Heart right ventricle (tissue), 16 donors: ENCODE results near the gene NRXN2. TPM values are rescaled to one million over a fixed set of nuclear protein-coding genes. Genes with fewer than 3 reads are reported as not detected.

Experiments
- ATAC-seq, 8 donors: fragments of 200-7000 bp; cut with Tn5 transposase; one replicate each; pipeline ENCODE4 v1.9.1; 2020; ENCODE audit warnings: mild to moderate bottlenecking in 8 of 8, moderate library complexity in 8 of 8, moderate number of reproducible peaks in 1 of 8
- DNase-seq, 2 donors: peaks; one replicate each; pipeline ENCODE4 v3.0.0-alpha.2; 2020
- H3K27ac ChIP-seq, 10 donors: fragments of 200-600 bp; sonication (generic) in 2 of 10; one replicate each; pipeline versions ENCODE4 v1.5.0 to v1.8.0; 2020 to 2022; ENCODE audit warnings: mild to moderate bottlenecking in 3 of 10
- H3K27me3 ChIP-seq, 7 donors: fragments of 200-600 bp; one replicate each; pipeline ENCODE4 v1.8.0; 2021 to 2022; ENCODE audit warnings: mild to moderate bottlenecking in 2 of 7
- H3K36me3 ChIP-seq, 9 donors: fragments of 200-600 bp; sonication (generic) in 1 of 9; one replicate each; pipeline versions ENCODE4 v1.5.0 to v1.8.0; 2020 to 2022; ENCODE audit warnings: mild to moderate bottlenecking in 2 of 9
- H3K4me1 ChIP-seq, 9 donors: fragments of 200-600 bp; sonication (generic) in 1 of 9; one replicate each; pipeline versions ENCODE4 v1.5.0 to v1.8.0; 2020 to 2022; ENCODE audit warnings: mild to moderate bottlenecking in 4 of 9
- H3K4me3 ChIP-seq, 10 donors: fragments of 200-600 bp; sonication (generic) in 2 of 10; one replicate each; pipeline versions ENCODE4 v1.5.0 to v1.8.0; 2020 to 2022; ENCODE audit warnings: mild to moderate bottlenecking in 7 of 10, moderate library complexity in 2 of 10
- H3K9me3 ChIP-seq, 11 donors: fragments of 200-600 bp in 10 of 11; sonication (generic) in 2 of 11; one replicate each; pipeline versions ENCODE4 v1.5.0 to v1.8.0; 2013 to 2022; ENCODE audit warnings: mild to moderate bottlenecking in 2 of 11, control low read depth in 1 of 11, moderate library complexity in 1 of 11
- WGBS, 2 donors: extraction: QIAGEN DNeasy Blood & Tissue Kit; methylation state at CpG; one replicate each; pipeline ENCODE4 v1.1.7; 2013; ENCODE audit warnings: inconsistent platforms in 1 of 2; 5-methylcytosine and 5-hydroxymethylcytosine counted together
- intact Hi-C, 10 donors: fragments of 100-400 bp; cut with DNase I; formaldehyde crosslinking; loops; one replicate each; pipeline versions ENCODE4 v1.11.1 to v1.14.2; 2022
- polyA plus RNA-seq, 2 donors: library from polyadenylated mRNA; stranded (reverse); fragments of 200-250 nt; gene quantifications; one replicate each; pipeline ENCODE4 v1.2.3, GENCODE V29; 2013
- total RNA-seq, 10 donors: library from RNA; stranded (reverse); fragmentation: NEBNext Ultra II Directional in 3 of 10; extraction: Animal tissue kit (Norgen Biotek cat#: 25700) in 3 of 10; gene quantifications; one replicate each; pipeline versions ENCODE4 v1.2.1 to v1.2.4, GENCODE V29; 2021 to 2023
- TF ChIP-seq, protein P1 (sequence below), 9 donors: fragments of 200-600 bp; sonication (generic) in 2 of 9; IDR thresholded peaks; one replicate each; pipeline versions ENCODE4 v1.5.0 to v1.8.0; 2021 to 2022; ENCODE audit warnings: antibody characterized with exemption in 9 of 9, mild to moderate bottlenecking in 5 of 9, moderate library complexity in 1 of 9
- donor health status: Arrhythmogenic right ventricular cardiomyopathy.
- donor health status: ischemic (EF 13 %, LVEDD 7.1; RV severe dilation, severe dysfunction).
- donor health status: healthy with polysubstance abuse.
- donor health status: DM: no; HTN: yes; CAD: no.
- donor health status: DM: no; HTN: no; CAD: no.
- donor health status: ischemic (EF 25% LVEDD 6.9; RV normal size, moderate dysfunction).
- donor health status: ischemic (EF 25% LVEDD 5.7; RV mildly dilated, moderate dysfunction).
- donor health status: healthy.
- donor health status: DM: yes; HTN: yes; CAD: no.
- donor health status: Ischemic cardiomyopathy.
- donor health status: ischemic (EF 35%, LVEDD 5.7; RV mildly dilated, moderate dysfunction).
- donor health status: nonischemic (EF 11% LVEDD 7.7; RV severe dilation, severe dysfunction).
- donor health status: DM: yes; HTN: yes; CAD: no.
- donor health status: PGD.
- donor health status: ischemic (EF 29% LVEDD 5.4; RV normal size, mild dysfunction).
- donor health status: nonischemic (EF 23%, LVEDD 6.1; RV moderate dilation, normal function).

NRXN2 gene
- total and polyA plus RNA-seq, 12 donors = 0.45 to 5.5 (median 1.4) TPM

DNA sequence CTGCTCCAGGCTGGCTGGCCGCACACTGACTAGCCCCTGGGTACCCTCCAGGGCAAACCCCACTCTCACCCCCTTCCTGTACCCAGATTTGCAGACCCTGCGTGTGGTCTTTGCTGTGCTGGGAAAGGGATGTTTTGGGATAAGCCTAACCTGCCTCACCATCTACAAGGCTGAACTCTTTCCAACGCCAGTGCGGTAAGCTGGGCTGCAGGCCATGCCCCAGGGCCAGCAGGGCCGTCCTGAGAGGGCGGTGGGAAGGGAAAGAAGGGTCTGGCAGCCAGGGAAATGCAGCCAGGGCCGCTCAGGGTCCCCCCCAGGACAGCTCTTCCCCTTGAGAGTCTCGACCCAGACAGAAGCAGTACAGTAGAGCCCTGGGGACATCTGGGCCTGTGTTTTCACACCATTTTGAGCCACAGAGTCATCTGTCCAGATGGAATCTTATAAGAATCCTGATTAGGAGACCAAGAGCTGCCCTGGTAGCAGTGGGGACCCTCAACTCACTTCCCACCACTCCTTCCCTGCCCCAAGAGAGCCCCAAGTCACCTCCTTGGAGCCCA lies 154.3 kb downstream of the NRXN2 start:
- TF ChIP-seq, protein P1, sequence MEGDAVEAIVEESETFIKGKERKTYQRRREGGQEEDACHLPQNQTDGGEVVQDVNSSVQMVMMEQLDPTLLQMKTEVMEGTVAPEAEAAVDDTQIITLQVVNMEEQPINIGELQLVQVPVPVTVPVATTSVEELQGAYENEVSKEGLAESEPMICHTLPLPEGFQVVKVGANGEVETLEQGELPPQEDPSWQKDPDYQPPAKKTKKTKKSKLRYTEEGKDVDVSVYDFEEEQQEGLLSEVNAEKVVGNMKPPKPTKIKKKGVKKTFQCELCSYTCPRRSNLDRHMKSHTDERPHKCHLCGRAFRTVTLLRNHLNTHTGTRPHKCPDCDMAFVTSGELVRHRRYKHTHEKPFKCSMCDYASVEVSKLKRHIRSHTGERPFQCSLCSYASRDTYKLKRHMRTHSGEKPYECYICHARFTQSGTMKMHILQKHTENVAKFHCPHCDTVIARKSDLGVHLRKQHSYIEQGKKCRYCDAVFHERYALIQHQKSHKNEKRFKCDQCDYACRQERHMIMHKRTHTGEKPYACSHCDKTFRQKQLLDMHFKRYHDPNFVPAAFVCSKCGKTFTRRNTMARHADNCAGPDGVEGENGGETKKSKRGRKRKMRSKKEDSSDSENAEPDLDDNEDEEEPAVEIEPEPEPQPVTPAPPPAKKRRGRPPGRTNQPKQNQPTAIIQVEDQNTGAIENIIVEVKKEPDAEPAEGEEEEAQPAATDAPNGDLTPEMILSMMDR (IDR thresholded peaks at IDR 0.05) = no peak
- H3K27ac ChIP-seq = no peak overlapping the region
- ATAC-seq (no peak), DNase-seq (no peak)
- H3K36me3 ChIP-seq = no peaks in the 10 kb centered on the region
- H3K4me1 ChIP-seq = peaks cover 0 to 15% (median 4%) of the 10 kb centered on the region in 9 donors
- intact Hi-C loops = loop anchor here in 1 of 10 donors (10.0 kb wide), 1 partner anchor 66 kb away; no protein-coding TSS in a partner anchor
- WGBS, 2 donors = 83 to 88% methylated on average over 8 of the region's 8 CpGs
- no peaks in the 10 kb centered on the region for H3K9me3 ChIP-seq
- no peak overlapping the region for H3K4me3 ChIP-seq
- peaks cover 0 to 6% (median 0%) of the 10 kb centered on the region in 7 donors for H3K27me3 ChIP-seq

DNA sequence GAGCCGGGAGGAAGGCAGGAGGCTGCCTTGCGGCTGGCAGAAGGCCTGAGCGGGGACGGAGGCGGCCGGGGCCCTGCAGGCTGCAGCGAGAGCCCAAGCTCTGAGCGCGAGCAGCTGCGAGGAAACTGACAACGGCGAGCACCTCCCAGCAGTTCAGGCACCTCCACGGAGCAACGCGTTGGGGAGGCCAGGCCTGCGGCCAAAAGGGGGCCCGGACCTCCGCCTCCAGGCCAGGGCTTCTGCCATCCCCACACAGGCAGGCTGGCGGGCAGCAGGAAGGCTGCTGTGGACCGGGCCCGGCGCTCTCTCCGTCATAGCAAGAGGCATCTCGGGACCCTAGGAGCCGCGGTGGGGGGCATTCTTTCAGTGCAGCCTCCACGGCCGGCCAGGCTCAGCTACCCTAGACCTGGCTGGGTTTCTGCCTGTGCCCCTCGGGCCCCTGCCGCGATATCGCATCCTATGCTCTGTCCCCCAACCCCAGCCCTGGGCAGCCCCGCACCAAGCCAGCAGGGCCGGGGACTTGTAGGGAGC lies 154.9 kb downstream of the NRXN2 start:
- intact Hi-C loops = loop anchor here in 1 of 10 donors (10.0 kb wide), 1 partner anchor 67 kb away; no protein-coding TSS in a partner anchor
- Histone ChIP-seq H3K27me3 (peaks cover 0 to 6% (median 0%) of the 10 kb centered on the region in 7 donors), H3K4me1 (peaks cover 0 to 15% (median 4%) of the 10 kb centered on the region in 9 donors), H3K4me3 (no peak overlapping the region), H3K36me3 (no peaks in the 10 kb centered on the region), H3K9me3 (no peaks in the 10 kb centered on the region), H3K27ac (no peak overlapping the region)
- ATAC-seq (no peak), DNase-seq (no peak)
- WGBS, 2 donors = 72 to 74% methylated on average over 34 of the region's 34 CpGs
- TF ChIP-seq, protein P1 (IDR thresholded peaks at IDR 0.05) = no peak

DNA sequence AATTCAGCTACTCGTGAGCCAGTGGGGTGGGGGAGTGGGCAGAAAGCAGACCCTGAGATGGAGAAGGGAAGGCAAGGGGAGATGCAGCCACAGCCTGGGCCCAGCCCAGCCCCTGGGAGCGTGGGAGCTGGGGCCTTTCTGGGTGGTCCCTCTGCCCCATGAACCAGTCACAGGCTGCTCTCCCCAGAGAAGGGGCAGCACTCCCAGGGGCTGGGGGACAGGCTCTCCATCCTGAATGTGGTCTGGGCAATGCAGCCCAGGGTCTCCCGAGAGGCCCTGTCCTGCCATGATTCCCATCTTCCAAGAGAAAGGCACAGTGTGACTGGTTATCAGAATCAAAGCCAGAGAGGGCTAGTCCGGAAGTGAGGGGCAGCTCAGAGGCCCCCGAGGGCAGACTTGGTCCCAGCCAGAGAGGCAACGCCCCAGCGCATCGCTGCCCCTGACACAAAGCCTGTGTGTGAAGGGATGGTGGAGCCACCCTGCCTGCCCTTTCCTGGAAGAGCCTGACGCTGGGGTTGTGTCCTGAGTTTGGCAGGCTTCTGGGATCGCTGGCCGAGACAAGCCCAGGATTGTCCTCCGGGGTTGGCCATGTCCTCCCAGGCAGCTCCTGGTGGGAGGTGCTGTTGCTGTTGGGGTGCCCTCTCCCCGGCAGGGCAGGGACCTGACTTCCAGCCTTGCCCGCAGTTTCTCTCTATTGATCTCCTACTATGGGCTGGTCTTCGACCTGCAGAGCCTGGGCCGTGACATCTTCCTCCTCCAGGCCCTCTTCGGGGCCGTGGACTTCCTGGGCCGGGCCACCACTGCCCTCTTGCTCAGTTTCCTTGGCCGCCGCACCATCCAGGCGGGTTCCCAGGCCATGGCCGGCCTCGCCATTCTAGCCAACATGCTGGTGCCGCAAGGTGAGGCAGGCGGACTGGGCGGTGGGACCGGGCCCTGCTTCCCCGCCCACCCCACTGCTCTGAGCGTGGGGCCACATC lies 155.8 kb downstream of the NRXN2 start:
- 85 to 87% methylated on average over 30 of the region's 30 CpGs for WGBS, 2 donors
- peaks cover 0 to 15% (median 4%) of the 10 kb centered on the region in 9 donors for H3K4me1 ChIP-seq
- DNase-seq = no peak
- no peaks in the 10 kb centered on the region for H3K36me3 ChIP-seq
- intact Hi-C loops = loop anchor here in 1 of 10 donors (10.0 kb wide), 1 partner anchor 68 kb away; no protein-coding TSS in a partner anchor
- H3K4me3 ChIP-seq = no peak overlapping the region
- peak overlapping the region in 1 of 10 donors; percentile 24 for H3K27ac ChIP-seq
- no peaks in the 10 kb centered on the region for H3K9me3 ChIP-seq
- ATAC-seq = peak in 3 of 8 donors; percentile 8 to 43 (median 38)
- TF ChIP-seq, protein P1 (IDR thresholded peaks at IDR 0.05) = no peak
- H3K27me3 ChIP-seq = peaks cover 0 to 6% (median 0%) of the 10 kb centered on the region in 7 donors
